T-helper 2 cell treated with Interferon-gamma antibody and Interleukin-4, amounts not matched to agents 5 μg/mL and 100 μg/mL, for 36 hours (primary cell): ENCODE data around the gene GCLM.
"Not testable (repeated sequence)": the region's sequence is repeated elsewhere in the genome, so short reads cannot be mapped to it uniquely, and the experiment has no call there.

Experiments used
- DNase-seq: peaks from one replicate; pipeline ENCODE4 v3.0.0; 2021; ENCODE audit warnings: low spot score
- H3K27ac Mint-ChIP-seq: one replicate; pipeline ENCODE4 v1.8.0; 2021; ENCODE audit warnings: mild to moderate bottlenecking, mixed read lengths
- H3K27me3 Mint-ChIP-seq: one replicate; pipeline ENCODE4 v1.8.0; 2021; ENCODE audit warnings: low read depth, mixed read lengths
- H3K36me3 Mint-ChIP-seq: one replicate; pipeline ENCODE4 v1.8.0; 2021; ENCODE audit warnings: low read depth, mixed read lengths
- H3K4me1 Mint-ChIP-seq: one replicate; pipeline ENCODE4 v1.8.0; 2021; ENCODE audit warnings: low read depth, mixed read lengths
- H3K4me3 Mint-ChIP-seq: one replicate; pipeline ENCODE4 v1.8.0; 2022; ENCODE audit warnings: mild to moderate bottlenecking, moderate library complexity, mixed read lengths
- H3K9me3 Mint-ChIP-seq: one replicate; pipeline ENCODE4 v1.8.0; 2021; ENCODE audit warnings: mixed read lengths

The GCLM gene

GRCh38 chr1:93874025-93874651 is 35.1 kb downstream of the GCLM start:
- no peaks in the 10 kb centered on the region for H3K9me3 Mint-ChIP-seq
- H3K27ac Mint-ChIP-seq, result no peak overlapping the region
- no peak overlapping the region for H3K4me3 Mint-ChIP-seq
- no peaks in the 10 kb centered on the region for H3K27me3 Mint-ChIP-seq
- H3K4me1 Mint-ChIP-seq, result peaks cover 27% of the 10 kb centered on the region
- H3K36me3 Mint-ChIP-seq, result peaks cover 61% of the 10 kb centered on the region
- DNase-seq, result no peak

- no peak for DNase-seq
- peaks cover 6% of the 10 kb centered on the region for H3K4me1 Mint-ChIP-seq
- H3K4me3 Mint-ChIP-seq, result no peak overlapping the region
- H3K36me3 Mint-ChIP-seq, result peaks cover 59% of the 10 kb centered on the region
- no peaks in the 10 kb centered on the region for H3K9me3 Mint-ChIP-seq
- no peak overlapping the region for H3K27ac Mint-ChIP-seq
- no peaks in the 10 kb centered on the region for H3K27me3 Mint-ChIP-seq
Observed at GRCh38 chr1:93871366-93871765, 37.9 kb downstream of the GCLM start.

GRCh38 chr1:93869653-93870052 is 39.6 kb downstream of the GCLM start:
- Mint-ChIP-seq H3K4me3 (no peak overlapping the region), H3K36me3 (peaks cover 47% of the 10 kb centered on the region), H3K27me3 (no peaks in the 10 kb centered on the region), H3K27ac (no peak overlapping the region), H3K9me3 (no peaks in the 10 kb centered on the region), H3K4me1 (peaks cover 4% of the 10 kb centered on the region)
- no peak for DNase-seq

GRCh38 chr1:93868492-93868891 is 40.7 kb downstream of the GCLM start:
- peaks cover 38% of the 10 kb centered on the region for H3K36me3 Mint-ChIP-seq
- H3K4me1 Mint-ChIP-seq, H3K9me3 Mint-ChIP-seq, H3K4me3 Mint-ChIP-seq, H3K27ac Mint-ChIP-seq, H3K27me3 Mint-ChIP-seq, DNase-seq: not testable (repeated sequence)

GRCh38 chr1:93865253-93865652 is 44.0 kb downstream of the GCLM start:
- Mint-ChIP-seq H3K27me3 (peaks cover 4% of the 10 kb centered on the region), H3K27ac (no peak overlapping the region)

GRCh38 chr1:93864175-93864574 is 45.1 kb downstream of the GCLM start:
- Mint-ChIP-seq H3K27ac (no peak overlapping the region), H3K9me3 (no peaks in the 10 kb centered on the region), H3K4me3 (no peak overlapping the region), H3K36me3 (peaks cover 15% of the 10 kb centered on the region), H3K27me3 (peaks cover 9% of the 10 kb centered on the region), H3K4me1 (no peaks in the 10 kb centered on the region)
- DNase-seq, result no peak

More at GRCh38 chr1:93865253-93865652, 44.0 kb downstream of the GCLM start:
- DNase-seq, result no peak
- H3K4me1 Mint-ChIP-seq, result no peaks in the 10 kb centered on the region
- H3K36me3 Mint-ChIP-seq, result peaks cover 21% of the 10 kb centered on the region
- H3K9me3 Mint-ChIP-seq, result no peaks in the 10 kb centered on the region
- no peak overlapping the region for H3K4me3 Mint-ChIP-seq

- peaks cover 32% of the 10 kb centered on the region for H3K27me3 Mint-ChIP-seq
- DNase-seq, H3K9me3 Mint-ChIP-seq, H3K4me1 Mint-ChIP-seq, H3K27ac Mint-ChIP-seq, H3K36me3 Mint-ChIP-seq, H3K4me3 Mint-ChIP-seq: not testable (repeated sequence)
Observed at GRCh38 chr1:93857653-93858052, 51.6 kb downstream of the GCLM start.

GRCh38 chr1:93855983-93856382 is 53.2 kb downstream of the GCLM start:
- not testable (repeated sequence) for DNase-seq, H3K4me3 Mint-ChIP-seq, H3K9me3 Mint-ChIP-seq, H3K4me1 Mint-ChIP-seq, H3K27ac Mint-ChIP-seq, H3K36me3 Mint-ChIP-seq
- H3K27me3 Mint-ChIP-seq, result peaks cover 30% of the 10 kb centered on the region

GRCh38 chr1:93853940-93854339 is 55.3 kb downstream of the GCLM start:
- Mint-ChIP-seq H3K36me3 (peaks cover 3% of the 10 kb centered on the region), H3K4me3 (no peak overlapping the region), H3K27me3 (peaks cover 27% of the 10 kb centered on the region), H3K27ac (no peak overlapping the region), H3K4me1 (no peaks in the 10 kb centered on the region), H3K9me3 (peaks cover 5% of the 10 kb centered on the region)
- no peak for DNase-seq

- peaks cover 5% of the 10 kb centered on the region for H3K9me3 Mint-ChIP-seq
- H3K4me3 Mint-ChIP-seq, result no peak overlapping the region
- H3K27ac Mint-ChIP-seq, result no peak overlapping the region
- H3K4me1 Mint-ChIP-seq, result peaks cover 6% of the 10 kb centered on the region
- peaks cover 17% of the 10 kb centered on the region for H3K27me3 Mint-ChIP-seq
- no peak for DNase-seq
- peaks cover 3% of the 10 kb centered on the region for H3K36me3 Mint-ChIP-seq
Observed at GRCh38 chr1:93851878-93852277, 57.4 kb downstream of the GCLM start.

- Mint-ChIP-seq H3K27ac (no peak overlapping the region), H3K4me1 (peaks cover 6% of the 10 kb centered on the region), H3K9me3 (peaks cover 5% of the 10 kb centered on the region), H3K27me3 (peaks cover 15% of the 10 kb centered on the region), H3K36me3 (peaks cover 3% of the 10 kb centered on the region), H3K4me3 (no peak overlapping the region)
- no peak for DNase-seq
Observed at GRCh38 chr1:93851327-93851712, 57.9 kb downstream of the GCLM start.

- not testable (repeated sequence) for H3K4me1 Mint-ChIP-seq, H3K9me3 Mint-ChIP-seq, H3K27ac Mint-ChIP-seq, H3K4me3 Mint-ChIP-seq, H3K36me3 Mint-ChIP-seq
- peaks cover 15% of the 10 kb centered on the region for H3K27me3 Mint-ChIP-seq
- peak; percentile 35 for DNase-seq
Observed at GRCh38 chr1:93850687-93851326, 58.4 kb downstream of the GCLM start.

- Mint-ChIP-seq H3K36me3 (peaks cover 3% of the 10 kb centered on the region), H3K27me3 (peaks cover 10% of the 10 kb centered on the region), H3K4me3 (peak overlapping the region; percentile 95), H3K4me1 (peaks cover 19% of the 10 kb centered on the region), H3K27ac (peak overlapping the region; percentile 94), H3K9me3 (peaks cover 5% of the 10 kb centered on the region)
- DNase-seq, result no peak
Observed at GRCh38 chr1:93848350-93848883, 60.8 kb downstream of the GCLM start.

GRCh38 chr1:93847811-93848288 is 61.4 kb downstream of the GCLM start:
- H3K9me3 Mint-ChIP-seq, result peaks cover 5% of the 10 kb centered on the region
- H3K27ac Mint-ChIP-seq, result peak overlapping the region; percentile 94
- H3K27me3 Mint-ChIP-seq, result peaks cover 8% of the 10 kb centered on the region
- peak; percentile 73 for DNase-seq
- H3K36me3 Mint-ChIP-seq, result peaks cover 3% of the 10 kb centered on the region
- peaks cover 19% of the 10 kb centered on the region for H3K4me1 Mint-ChIP-seq
- H3K4me3 Mint-ChIP-seq, result peak overlapping the region; percentile 95
